ENCODE data around the gene TAS2R16.

GRCh38 chr7:123041101-123041500 lies 45.6 kb upstream of the TAS2R16 start:
- TF ChIP-seq ZNF274 (IDR thresholded peaks at IDR 0.05; ENCODE audit: low read depth, low read length) (no peak), YY1 (IDR thresholded peaks at IDR 0.05; ENCODE audit: insufficient read depth, insufficient read length) (no peak), SUZ12 (IDR thresholded peaks at IDR 0.05; ENCODE audit: extremely low read depth, insufficient read depth, insufficient read length) (no peak)

All from NT2/D1 (cell line).